Neural cell (in vitro differentiated cells): ENCODE data around the gene HPS1. TPM values are rescaled to one million over a fixed set of nuclear protein-coding genes. Genes with fewer than 3 reads are reported as not detected.

Experiments used
- H2AFZ ChIP-seq: fragments of 200-600, 300-800 bp; sonication (generic), shearing (Covaris generic); 2 replicates; pipeline ENCODE4 v1.6.0; 2014; ENCODE audit warnings: low read depth, mild to moderate bottlenecking, antibody characterized with exemption, low read length, moderate library complexity
- H3F3A ChIP-seq: fragments of 200-600 bp; shearing (Covaris generic); 2 replicates; pipeline ENCODE4 v1.6.1; 2016; ENCODE audit warnings: mild to moderate bottlenecking, moderate library complexity, mixed read lengths, antibody characterized with exemption, low read length; ENCODE audit not compliant: insufficient read depth, poor library complexity, severe bottlenecking
- H3K27ac ChIP-seq: fragments of 200-600, 300-800 bp; sonication (generic), shearing (Covaris generic); 2 replicates; pipeline ENCODE4 v1.5.1; 2014; ENCODE audit warnings: mild to moderate bottlenecking, low read length, moderate library complexity
- H3K27me3 ChIP-seq: fragments of 300-800, 200-600 bp; sonication (generic), shearing (Covaris generic); 2 replicates; pipeline ENCODE4 v1.6.0; 2014; ENCODE audit warnings: mild to moderate bottlenecking, low read depth, low read length, moderate library complexity; ENCODE audit not compliant: insufficient read depth
- H3K36me3 ChIP-seq: fragments of 300-800, 200-600 bp; sonication (generic), shearing (Covaris generic); 2 replicates; pipeline ENCODE4 v1.5.1; 2014; ENCODE audit warnings: mild to moderate bottlenecking, antibody characterized with exemption, low read length, moderate library complexity; ENCODE audit not compliant: insufficient read depth
- H3K4me2 ChIP-seq: fragments of 300-800, 200-600 bp; sonication (generic), shearing (Covaris generic); 2 replicates; pipeline ENCODE4 v1.6.0; 2014; ENCODE audit warnings: mild to moderate bottlenecking, low read length
- H3K4me3 ChIP-seq: fragments of 300-800, 200-600 bp; sonication (generic), shearing (Covaris generic); 2 replicates; pipeline ENCODE4 v1.5.1; 2014; ENCODE audit warnings: mild to moderate bottlenecking, low read length, moderate library complexity
- H3K79me2 ChIP-seq: fragments of 200-600 bp; shearing (Covaris generic); replicated peaks from 2 replicates; pipeline ENCODE4 v1.6.0; 2014; ENCODE audit warnings: mild to moderate bottlenecking, low read length, moderate library complexity; ENCODE audit not compliant: insufficient read depth
- H3K9ac ChIP-seq: fragments of 300-800, 200-600 bp; sonication (generic), shearing (Covaris generic); 2 replicates; pipeline ENCODE4 v1.6.1; 2016; ENCODE audit warnings: mild to moderate bottlenecking, low read length, mixed read lengths
- H3K9me2 ChIP-seq: fragments of 200-600 bp; shearing (Covaris generic); 2 replicates; pipeline ENCODE4 v1.6.1; 2016; ENCODE audit warnings: mild to moderate bottlenecking, low read length, mixed read lengths; ENCODE audit not compliant: insufficient read depth
- H3K9me3 ChIP-seq: fragments of 200-600, 300-800 bp; sonication (generic), shearing (Covaris generic); 2 replicates; pipeline ENCODE4 v1.6.1; 2016; ENCODE audit warnings: mild to moderate bottlenecking, mixed run types, low read length, moderate library complexity, mixed read lengths
- H4K20me1 ChIP-seq: fragments of 200-600 bp; shearing (Covaris generic); 2 replicates; pipeline ENCODE4 v1.6.1; 2016; ENCODE audit warnings: mild to moderate bottlenecking, mixed run types; ENCODE audit not compliant: insufficient read depth
- EP300 ChIP-seq: fragments of 450-650 bp; conservative IDR thresholded peaks from 2 replicates; pipeline ENCODE4 v1.6.1; 2014; ENCODE audit warnings: antibody characterized with exemption, mild to moderate bottlenecking, moderate library complexity; ENCODE audit not compliant: poor library complexity, severe bottlenecking
- EZH2 ChIP-seq: fragments of 200-600, 300-800 bp; shearing (Covaris generic), sonication (generic); IDR thresholded peaks from 2 replicates; pipeline ENCODE4 v1.6.1; 2014; ENCODE audit warnings: antibody characterized with exemption, low read length, borderline replicate concordance, mild to moderate bottlenecking; ENCODE audit not compliant: insufficient read depth, poor library complexity, severe bottlenecking
- MXI1 ChIP-seq: fragments of 450-650 bp; conservative IDR thresholded peaks from 2 replicates; pipeline ENCODE4 v1.6.1; 2014; ENCODE audit warnings: antibody characterized with exemption, mild to moderate bottlenecking; ENCODE audit not compliant: poor library complexity, severe bottlenecking
- POLR2AphosphoS5 ChIP-seq: IDR thresholded peaks from 2 replicates; pipeline ENCODE4 v1.6.1; 2012
- RAD21 ChIP-seq: fragments of 450-650 bp; conservative IDR thresholded peaks from 2 replicates; pipeline ENCODE4 v1.6.1; 2014; ENCODE audit warnings: antibody characterized with exemption, mild to moderate bottlenecking, moderate library complexity
- SMC3 ChIP-seq: fragments of 450-650 bp; conservative IDR thresholded peaks from 2 replicates; pipeline ENCODE4 v1.6.1; 2014; ENCODE audit warnings: antibody characterized with exemption, mild to moderate bottlenecking, moderate library complexity; ENCODE audit not compliant: poor library complexity
- TAF1 ChIP-seq: IDR thresholded peaks from 2 replicates; pipeline ENCODE4 v1.6.1; 2012; ENCODE audit warnings: low read depth
- polyA plus RNA-seq: library from polyadenylated mRNA; depleted of rRNA; stranded (reverse); fragments of >200 nt; gene quantifications from 2 replicates; pipeline ENCODE4 v1.2.3, GENCODE V29; 2014
- TF ChIP-seq, protein P1 (sequence below): IDR thresholded peaks from 2 replicates; pipeline ENCODE4 v1.6.1; 2012; ENCODE audit warnings: borderline replicate concordance
- TF ChIP-seq, protein P2 (sequence below): fragments of 450-650 bp; IDR thresholded peaks from 2 replicates; pipeline ENCODE4 v1.5.1; 2014; ENCODE audit warnings: antibody characterized with exemption, mild to moderate bottlenecking, moderate library complexity; ENCODE audit not compliant: poor library complexity, severe bottlenecking

The HPS1 gene
- polyA plus RNA-seq, 1 donor from 2014 or later, result 1.4 TPM

DNA sequence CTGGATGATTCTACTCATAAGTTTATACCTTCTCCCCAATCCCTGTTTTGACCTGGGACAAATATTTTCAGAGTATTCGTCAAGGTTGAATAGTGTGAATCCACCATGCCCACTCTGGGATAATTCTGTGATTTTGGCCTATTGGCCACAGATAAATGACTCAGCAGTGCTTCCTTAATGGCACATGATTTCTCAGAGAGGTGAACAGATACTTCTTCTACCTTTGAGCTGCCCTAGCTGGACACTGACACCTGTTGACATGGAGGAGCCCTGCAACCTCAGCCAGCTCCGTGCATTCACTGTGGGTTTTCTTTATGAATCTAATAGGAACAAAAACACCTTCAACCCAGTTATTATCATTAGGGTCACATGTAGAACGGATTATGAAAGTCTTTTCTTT, 40.9 kb upstream of the HPS1 start:
- Histone ChIP-seq H3K9ac (no peak overlapping the region), H3K27ac (no peak overlapping the region), H3K79me2 (no peaks in the 10 kb centered on the region), H4K20me1 (no peaks in the 10 kb centered on the region), H3K36me3 (no peaks in the 10 kb centered on the region), H3K4me2 (no peak overlapping the region), H3K27me3 (no peaks in the 10 kb centered on the region), H3F3A (no peaks in the 10 kb centered on the region), H2AFZ (no peak overlapping the region), H3K9me3 (no peaks in the 10 kb centered on the region), H3K4me3 (no peak overlapping the region), H3K9me2 (no peaks in the 10 kb centered on the region)
- TF ChIP-seq, protein P1, sequence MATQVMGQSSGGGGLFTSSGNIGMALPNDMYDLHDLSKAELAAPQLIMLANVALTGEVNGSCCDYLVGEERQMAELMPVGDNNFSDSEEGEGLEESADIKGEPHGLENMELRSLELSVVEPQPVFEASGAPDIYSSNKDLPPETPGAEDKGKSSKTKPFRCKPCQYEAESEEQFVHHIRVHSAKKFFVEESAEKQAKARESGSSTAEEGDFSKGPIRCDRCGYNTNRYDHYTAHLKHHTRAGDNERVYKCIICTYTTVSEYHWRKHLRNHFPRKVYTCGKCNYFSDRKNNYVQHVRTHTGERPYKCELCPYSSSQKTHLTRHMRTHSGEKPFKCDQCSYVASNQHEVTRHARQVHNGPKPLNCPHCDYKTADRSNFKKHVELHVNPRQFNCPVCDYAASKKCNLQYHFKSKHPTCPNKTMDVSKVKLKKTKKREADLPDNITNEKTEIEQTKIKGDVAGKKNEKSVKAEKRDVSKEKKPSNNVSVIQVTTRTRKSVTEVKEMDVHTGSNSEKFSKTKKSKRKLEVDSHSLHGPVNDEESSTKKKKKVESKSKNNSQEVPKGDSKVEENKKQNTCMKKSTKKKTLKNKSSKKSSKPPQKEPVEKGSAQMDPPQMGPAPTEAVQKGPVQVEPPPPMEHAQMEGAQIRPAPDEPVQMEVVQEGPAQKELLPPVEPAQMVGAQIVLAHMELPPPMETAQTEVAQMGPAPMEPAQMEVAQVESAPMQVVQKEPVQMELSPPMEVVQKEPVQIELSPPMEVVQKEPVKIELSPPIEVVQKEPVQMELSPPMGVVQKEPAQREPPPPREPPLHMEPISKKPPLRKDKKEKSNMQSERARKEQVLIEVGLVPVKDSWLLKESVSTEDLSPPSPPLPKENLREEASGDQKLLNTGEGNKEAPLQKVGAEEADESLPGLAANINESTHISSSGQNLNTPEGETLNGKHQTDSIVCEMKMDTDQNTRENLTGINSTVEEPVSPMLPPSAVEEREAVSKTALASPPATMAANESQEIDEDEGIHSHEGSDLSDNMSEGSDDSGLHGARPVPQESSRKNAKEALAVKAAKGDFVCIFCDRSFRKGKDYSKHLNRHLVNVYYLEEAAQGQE, result no peak
- TF ChIP-seq TAF1 (no peak), EP300 (no peak), RAD21 (no peak), MXI1 (no peak), SMC3 (no peak), POLR2AphosphoS5 (no peak), EZH2 (no peak)
- TF ChIP-seq, protein P2, sequence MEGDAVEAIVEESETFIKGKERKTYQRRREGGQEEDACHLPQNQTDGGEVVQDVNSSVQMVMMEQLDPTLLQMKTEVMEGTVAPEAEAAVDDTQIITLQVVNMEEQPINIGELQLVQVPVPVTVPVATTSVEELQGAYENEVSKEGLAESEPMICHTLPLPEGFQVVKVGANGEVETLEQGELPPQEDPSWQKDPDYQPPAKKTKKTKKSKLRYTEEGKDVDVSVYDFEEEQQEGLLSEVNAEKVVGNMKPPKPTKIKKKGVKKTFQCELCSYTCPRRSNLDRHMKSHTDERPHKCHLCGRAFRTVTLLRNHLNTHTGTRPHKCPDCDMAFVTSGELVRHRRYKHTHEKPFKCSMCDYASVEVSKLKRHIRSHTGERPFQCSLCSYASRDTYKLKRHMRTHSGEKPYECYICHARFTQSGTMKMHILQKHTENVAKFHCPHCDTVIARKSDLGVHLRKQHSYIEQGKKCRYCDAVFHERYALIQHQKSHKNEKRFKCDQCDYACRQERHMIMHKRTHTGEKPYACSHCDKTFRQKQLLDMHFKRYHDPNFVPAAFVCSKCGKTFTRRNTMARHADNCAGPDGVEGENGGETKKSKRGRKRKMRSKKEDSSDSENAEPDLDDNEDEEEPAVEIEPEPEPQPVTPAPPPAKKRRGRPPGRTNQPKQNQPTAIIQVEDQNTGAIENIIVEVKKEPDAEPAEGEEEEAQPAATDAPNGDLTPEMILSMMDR, result no peak

DNA sequence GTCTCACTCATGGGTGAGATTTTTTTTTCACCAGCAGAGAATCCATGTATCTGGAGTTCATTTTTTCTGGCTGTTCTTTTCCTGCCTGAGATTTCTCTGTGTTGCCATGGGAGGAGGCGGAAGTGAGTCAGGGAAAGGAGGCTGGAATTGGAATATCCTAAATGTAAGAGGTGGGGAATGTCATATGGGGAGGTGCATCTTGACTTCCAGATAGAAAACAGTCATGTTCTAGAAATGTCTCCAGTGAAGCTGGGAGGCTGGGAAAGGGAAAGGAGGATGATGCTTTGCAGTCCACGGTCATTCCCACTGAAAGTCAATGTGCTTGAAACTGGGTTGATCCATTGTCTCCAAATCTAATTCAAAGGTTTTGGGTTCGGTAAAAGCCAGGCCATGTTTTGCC, 39.7 kb upstream of the HPS1 start:
- Histone ChIP-seq H4K20me1 (no peaks in the 10 kb centered on the region), H3K4me3 (no peak overlapping the region), H3K9ac (no peak overlapping the region), H2AFZ (no peak overlapping the region), H3F3A (no peaks in the 10 kb centered on the region), H3K9me3 (no peaks in the 10 kb centered on the region), H3K27me3 (no peaks in the 10 kb centered on the region), H3K79me2 (no peaks in the 10 kb centered on the region), H3K9me2 (no peaks in the 10 kb centered on the region), H3K27ac (no peak overlapping the region), H3K36me3 (no peaks in the 10 kb centered on the region), H3K4me2 (no peak overlapping the region)
- TF ChIP-seq, protein P2, result no peak
- no peak for TF ChIP-seq EP300
- no peak for TF ChIP-seq SMC3
- no peak for TF ChIP-seq EZH2
- TF ChIP-seq, protein P1, result no peak
- TF ChIP-seq POLR2AphosphoS5, result no peak
- TF ChIP-seq MXI1, result no peak
- TF ChIP-seq TAF1, result no peak
- TF ChIP-seq RAD21, result no peak
